Measurements from ENCODE around the gene BHLHE41. TPM values are rescaled to one million over a fixed set of nuclear protein-coding genes. Genes with fewer than 3 reads are reported as not detected.

BHLHE41 gene
- polyA plus RNA-seq, 1 donor from 2014 or later = not detected

DNA sequence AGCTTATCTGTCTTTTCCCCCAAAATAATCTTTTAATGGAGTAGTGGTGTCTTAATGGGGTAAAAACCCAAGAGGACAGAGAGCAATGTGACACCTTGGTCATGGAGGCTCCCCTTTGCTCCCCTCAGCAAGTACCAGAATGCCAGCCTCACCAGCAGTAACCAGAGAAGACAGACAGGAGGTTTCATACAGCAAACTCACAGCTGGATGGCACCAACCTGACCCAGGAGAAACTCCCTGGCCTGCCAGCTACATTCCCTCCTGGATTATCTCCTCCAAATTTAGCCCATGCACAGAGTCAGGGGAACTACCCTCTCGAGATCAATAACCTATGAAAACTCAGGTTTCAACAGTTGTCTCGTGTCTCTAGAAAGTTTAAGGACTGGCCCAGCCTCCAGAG, 15.9 kb downstream of the BHLHE41 start:
- Histone ChIP-seq H3K27me3 (ENCODE audit: insufficient read depth, low read depth, low read length) (peaks cover 22% of the 10 kb centered on the region), H3K9me3 (ENCODE audit: low read length) (no peaks in the 10 kb centered on the region), H3K4me2 (ENCODE audit: low read length) (no peak overlapping the region), H3K9me2 (ENCODE audit: insufficient read depth, low read length) (no peaks in the 10 kb centered on the region), H3K36me3 (ENCODE audit: insufficient read depth, low read length) (no peaks in the 10 kb centered on the region), H3K79me2 (replicated peaks; ENCODE audit: insufficient read depth, low read length) (no peaks in the 10 kb centered on the region), H3K9ac (ENCODE audit: low read length) (no peak overlapping the region), H3F3A (ENCODE audit: insufficient read depth, low read length, poor library complexity, severe bottlenecking) (no peaks in the 10 kb centered on the region), H3K4me3 (ENCODE audit: low read length) (no peak overlapping the region), H3K27ac (ENCODE audit: low read length) (no peak overlapping the region), H4K20me1 (ENCODE audit: insufficient read depth) (no peaks in the 10 kb centered on the region), H2AFZ (ENCODE audit: low read depth, low read length) (no peak overlapping the region)
- TF ChIP-seq MXI1 (conservative IDR thresholded peaks at IDR 0.05; ENCODE audit: poor library complexity, severe bottlenecking) = no peak
- TF ChIP-seq TAF1 (IDR thresholded peaks at IDR 0.05; ENCODE audit: low read depth) = no peak
- no peak for TF ChIP-seq POLR2AphosphoS5 (IDR thresholded peaks at IDR 0.05)
- no peak for TF ChIP-seq SMC3 (conservative IDR thresholded peaks at IDR 0.05; ENCODE audit: poor library complexity)
- TF ChIP-seq, protein P1, sequence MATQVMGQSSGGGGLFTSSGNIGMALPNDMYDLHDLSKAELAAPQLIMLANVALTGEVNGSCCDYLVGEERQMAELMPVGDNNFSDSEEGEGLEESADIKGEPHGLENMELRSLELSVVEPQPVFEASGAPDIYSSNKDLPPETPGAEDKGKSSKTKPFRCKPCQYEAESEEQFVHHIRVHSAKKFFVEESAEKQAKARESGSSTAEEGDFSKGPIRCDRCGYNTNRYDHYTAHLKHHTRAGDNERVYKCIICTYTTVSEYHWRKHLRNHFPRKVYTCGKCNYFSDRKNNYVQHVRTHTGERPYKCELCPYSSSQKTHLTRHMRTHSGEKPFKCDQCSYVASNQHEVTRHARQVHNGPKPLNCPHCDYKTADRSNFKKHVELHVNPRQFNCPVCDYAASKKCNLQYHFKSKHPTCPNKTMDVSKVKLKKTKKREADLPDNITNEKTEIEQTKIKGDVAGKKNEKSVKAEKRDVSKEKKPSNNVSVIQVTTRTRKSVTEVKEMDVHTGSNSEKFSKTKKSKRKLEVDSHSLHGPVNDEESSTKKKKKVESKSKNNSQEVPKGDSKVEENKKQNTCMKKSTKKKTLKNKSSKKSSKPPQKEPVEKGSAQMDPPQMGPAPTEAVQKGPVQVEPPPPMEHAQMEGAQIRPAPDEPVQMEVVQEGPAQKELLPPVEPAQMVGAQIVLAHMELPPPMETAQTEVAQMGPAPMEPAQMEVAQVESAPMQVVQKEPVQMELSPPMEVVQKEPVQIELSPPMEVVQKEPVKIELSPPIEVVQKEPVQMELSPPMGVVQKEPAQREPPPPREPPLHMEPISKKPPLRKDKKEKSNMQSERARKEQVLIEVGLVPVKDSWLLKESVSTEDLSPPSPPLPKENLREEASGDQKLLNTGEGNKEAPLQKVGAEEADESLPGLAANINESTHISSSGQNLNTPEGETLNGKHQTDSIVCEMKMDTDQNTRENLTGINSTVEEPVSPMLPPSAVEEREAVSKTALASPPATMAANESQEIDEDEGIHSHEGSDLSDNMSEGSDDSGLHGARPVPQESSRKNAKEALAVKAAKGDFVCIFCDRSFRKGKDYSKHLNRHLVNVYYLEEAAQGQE (IDR thresholded peaks at IDR 0.05; ENCODE audit: borderline replicate concordance) = no peak
- TF ChIP-seq, protein P2, sequence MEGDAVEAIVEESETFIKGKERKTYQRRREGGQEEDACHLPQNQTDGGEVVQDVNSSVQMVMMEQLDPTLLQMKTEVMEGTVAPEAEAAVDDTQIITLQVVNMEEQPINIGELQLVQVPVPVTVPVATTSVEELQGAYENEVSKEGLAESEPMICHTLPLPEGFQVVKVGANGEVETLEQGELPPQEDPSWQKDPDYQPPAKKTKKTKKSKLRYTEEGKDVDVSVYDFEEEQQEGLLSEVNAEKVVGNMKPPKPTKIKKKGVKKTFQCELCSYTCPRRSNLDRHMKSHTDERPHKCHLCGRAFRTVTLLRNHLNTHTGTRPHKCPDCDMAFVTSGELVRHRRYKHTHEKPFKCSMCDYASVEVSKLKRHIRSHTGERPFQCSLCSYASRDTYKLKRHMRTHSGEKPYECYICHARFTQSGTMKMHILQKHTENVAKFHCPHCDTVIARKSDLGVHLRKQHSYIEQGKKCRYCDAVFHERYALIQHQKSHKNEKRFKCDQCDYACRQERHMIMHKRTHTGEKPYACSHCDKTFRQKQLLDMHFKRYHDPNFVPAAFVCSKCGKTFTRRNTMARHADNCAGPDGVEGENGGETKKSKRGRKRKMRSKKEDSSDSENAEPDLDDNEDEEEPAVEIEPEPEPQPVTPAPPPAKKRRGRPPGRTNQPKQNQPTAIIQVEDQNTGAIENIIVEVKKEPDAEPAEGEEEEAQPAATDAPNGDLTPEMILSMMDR (IDR thresholded peaks at IDR 0.05; ENCODE audit: poor library complexity, severe bottlenecking) = no peak
- no peak for TF ChIP-seq EP300 (conservative IDR thresholded peaks at IDR 0.05; ENCODE audit: poor library complexity, severe bottlenecking)
- TF ChIP-seq RAD21 (conservative IDR thresholded peaks at IDR 0.05) = no peak
- no peak for TF ChIP-seq EZH2 (IDR thresholded peaks at IDR 0.05; ENCODE audit: borderline replicate concordance, insufficient read depth, low read length, poor library complexity, severe bottlenecking)

DNA sequence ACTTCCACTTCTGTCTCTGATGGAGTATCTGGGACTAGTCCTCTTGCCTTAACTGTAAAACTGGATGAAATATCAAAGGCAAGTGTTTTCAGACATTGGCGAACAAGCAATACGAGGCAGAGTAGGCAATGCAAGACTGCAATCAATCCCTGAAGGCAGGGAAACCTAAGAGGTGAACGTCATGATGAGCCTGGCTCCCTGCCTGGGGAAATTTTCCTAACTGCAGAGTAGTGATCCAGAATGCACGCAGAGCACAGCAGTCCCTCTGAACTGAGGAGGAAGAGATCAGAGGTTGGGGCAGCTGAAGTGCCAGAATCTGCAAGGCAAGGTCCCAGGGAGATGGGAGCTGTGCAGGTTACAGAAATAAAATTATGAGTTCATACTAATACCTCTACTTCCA, 18.5 kb downstream of the BHLHE41 start:
- Histone ChIP-seq H2AFZ (ENCODE audit: low read depth, low read length) (no peak overlapping the region), H3K79me2 (replicated peaks; ENCODE audit: insufficient read depth, low read length) (no peaks in the 10 kb centered on the region), H3F3A (ENCODE audit: insufficient read depth, low read length, poor library complexity, severe bottlenecking) (no peaks in the 10 kb centered on the region), H3K9me2 (ENCODE audit: insufficient read depth, low read length) (no peaks in the 10 kb centered on the region), H3K27ac (ENCODE audit: low read length) (no peak overlapping the region), H3K4me2 (ENCODE audit: low read length) (no peak overlapping the region), H3K9ac (ENCODE audit: low read length) (no peak overlapping the region), H3K4me3 (ENCODE audit: low read length) (no peak overlapping the region), H3K9me3 (ENCODE audit: low read length) (no peaks in the 10 kb centered on the region), H4K20me1 (ENCODE audit: insufficient read depth) (no peaks in the 10 kb centered on the region), H3K36me3 (ENCODE audit: insufficient read depth, low read length) (no peaks in the 10 kb centered on the region), H3K27me3 (ENCODE audit: insufficient read depth, low read depth, low read length) (no peaks in the 10 kb centered on the region)
- TF ChIP-seq EP300 (conservative IDR thresholded peaks at IDR 0.05; ENCODE audit: poor library complexity, severe bottlenecking) (no peak), RAD21 (conservative IDR thresholded peaks at IDR 0.05) (no peak), MXI1 (conservative IDR thresholded peaks at IDR 0.05; ENCODE audit: poor library complexity, severe bottlenecking) (no peak)
- TF ChIP-seq, protein P1 (IDR thresholded peaks at IDR 0.05; ENCODE audit: borderline replicate concordance) = no peak

Measured in neural cell (in vitro differentiated cells).